ENCODE measurements around the gene TDP2. TPM values are rescaled to one million over a fixed set of nuclear protein-coding genes. Genes with fewer than 3 reads are reported as not detected.
"Not testable (repeated sequence)": the region's sequence is repeated elsewhere in the genome, so short reads cannot be mapped to it uniquely, and the experiment has no call there.

TDP2 gene
- total and polyA plus RNA-seq, 2 donors (not counting 1 experiment from before 2014, with no cell fraction given), result 19.4 to 63.5 TPM

- Mint-ChIP-seq H3K27me3 (peaks cover 6% of the 10 kb centered on the region), H3K9me3 (ENCODE audit: insufficient read depth) (peaks cover 4% of the 10 kb centered on the region), H3K4me1 (peaks cover 15% of the 10 kb centered on the region), H3K27ac (no peak overlapping the region), H3K4me3 (no peak overlapping the region)
- Histone ChIP-seq H3K4me3 (ENCODE audit: control extremely low read depth in 1 of 5, extremely low read depth in 1 of 5, insufficient read depth in 1 of 5, low read depth in 2 of 5, low read length in 4 of 5) (no peak overlapping the region), H3K4me1 (ENCODE audit: control insufficient read depth in 2 of 2, insufficient read depth in 2 of 2, low read length in 2 of 2) (peaks cover 9 to 10% of the 10 kb centered on the region in 2 donors), H3K9ac (ENCODE audit: low read length) (no peak overlapping the region), H3K36me3 (replicated peaks in 1 of 2; ENCODE audit: control extremely low read depth in 1 of 2, control insufficient read depth in 1 of 2, extremely low read depth in 1 of 2, insufficient read depth in 2 of 2, low read length in 1 of 2) (no peaks in the 10 kb centered on the region), H2AFZ (ENCODE audit: insufficient read depth, low read depth, low read length, poor library complexity, severe bottlenecking) (no peak overlapping the region), H3K27me3 (replicated peaks in 1 of 4; ENCODE audit: control extremely low read depth in 1 of 4, control insufficient read depth in 3 of 4, insufficient read depth in 4 of 4, low read length in 3 of 4) (peaks cover 0 to 1% (median 0%) of the 10 kb centered on the region in 4 experiments), H3K4me2 (replicated peaks; ENCODE audit: low read depth, low read length, poor library complexity, severe bottlenecking) (no peak overlapping the region), H3K27ac (ENCODE audit: low read length in 2 of 2) (no peak overlapping the region), H3K79me2 (ENCODE audit: control insufficient read depth, insufficient read depth, low read length) (no peaks in the 10 kb centered on the region), H4K20me1 (ENCODE audit: control insufficient read depth, insufficient read depth, low read length, poor library complexity, severe bottlenecking) (no peaks in the 10 kb centered on the region), H3K9me3 (ENCODE audit: control extremely low read depth in 1 of 3, control insufficient read depth in 2 of 3, insufficient read depth in 1 of 3, low read length in 2 of 3) (peaks cover 0 to 4% (median 0%) of the 10 kb centered on the region in 3 donors)
- DNase-seq (no peak), ATAC-seq (ENCODE audit: low read depth) (no peak)
- intact Hi-C loops (cut with micrococcal nuclease), result loop anchor here (10.0 kb wide), 1 partner anchor 53 kb away; no protein-coding TSS in a partner anchor
- no peak for TF ChIP-seq EZH2 (IDR thresholded peaks at IDR 0.05; ENCODE audit: borderline replicate concordance, insufficient read depth, low read depth, low read length, poor library complexity, severe bottlenecking)
- no peak for TF ChIP-seq CTCF (IDR thresholded peaks at IDR 0.05)
- POLR2A ChIA-PET, result no interaction called here
- CTCF ChIA-PET, result no interaction called here
These were observed 24.6 kb downstream of the TDP2 start for GRCh38 chr6:24642061-24642460.

GRCh38 chr6:24640631-24641030 lies 26.1 kb downstream of the TDP2 start:
- POLR2A ChIA-PET, CTCF ChIA-PET: not testable (repeated sequence)

More at GRCh38 chr6:24640631-24641030, 26.1 kb downstream of the TDP2 start:
- not testable (repeated sequence) for H3K9ac ChIP-seq (ENCODE audit: low read length); H3K4me1 ChIP-seq (ENCODE audit: control insufficient read depth in 2 of 2, insufficient read depth in 2 of 2, low read length in 2 of 2); H3K4me3 ChIP-seq (ENCODE audit: control extremely low read depth in 1 of 5, extremely low read depth in 1 of 5, insufficient read depth in 1 of 5, low read depth in 2 of 5, low read length in 4 of 5); H3K9me3 ChIP-seq (ENCODE audit: control extremely low read depth in 1 of 3, control insufficient read depth in 2 of 3, insufficient read depth in 1 of 3, low read length in 2 of 3); H3K36me3 ChIP-seq (replicated peaks in 1 of 2; ENCODE audit: control extremely low read depth in 1 of 2, control insufficient read depth in 1 of 2, extremely low read depth in 1 of 2, insufficient read depth in 2 of 2, low read length in 1 of 2); H3K27me3 Mint-ChIP-seq; H3K4me3 Mint-ChIP-seq; H4K20me1 ChIP-seq (ENCODE audit: control insufficient read depth, insufficient read depth, low read length, poor library complexity, severe bottlenecking); ATAC-seq (ENCODE audit: low read depth); H3K79me2 ChIP-seq (ENCODE audit: control insufficient read depth, insufficient read depth, low read length); H3K27me3 ChIP-seq (replicated peaks in 1 of 4; ENCODE audit: control extremely low read depth in 1 of 4, control insufficient read depth in 3 of 4, insufficient read depth in 4 of 4, low read length in 3 of 4); H3K9me3 Mint-ChIP-seq (ENCODE audit: insufficient read depth); H3K27ac Mint-ChIP-seq; H3K4me1 Mint-ChIP-seq; H3K27ac ChIP-seq (ENCODE audit: low read length in 2 of 2); H2AFZ ChIP-seq (ENCODE audit: insufficient read depth, low read depth, low read length, poor library complexity, severe bottlenecking); H3K4me2 ChIP-seq (replicated peaks; ENCODE audit: low read depth, low read length, poor library complexity, severe bottlenecking); DNase-seq
- WGBS (ENCODE audit: insufficient coverage), result 95% methylated on average over 5 of the region's 5 CpGs
- intact Hi-C loops (cut with micrococcal nuclease), result loop anchor here (10.0 kb wide), 1 partner anchor 54 kb away; no protein-coding TSS in a partner anchor

Measured in B cell (primary cell).